H1 (cell line): ENCODE results near the gene TRIM31. TPM values are rescaled to one million over a fixed set of nuclear protein-coding genes. Genes with fewer than 3 reads are reported as not detected.

ENCODE experiments used
- CTCF ChIA-PET: fragments of 300-600 bp; sonication (Branson Sonifier 250); formaldehyde crosslinking; loops from one replicate; lab custom pipeline; 2021; ENCODE audit not compliant: partially characterized antibody; lab: Charles Lee
- POLR2A ChIA-PET: fragments of 300-600 bp; sonication (Branson Sonifier 250); formaldehyde crosslinking; loops from one replicate; lab custom pipeline; 2021; ENCODE audit warnings: inconsistent platforms; ENCODE audit not compliant: partially characterized antibody; lab: Charles Lee
- DNase-seq, 2 experiments: peaks; one replicate each; pipeline versions ENCODE4 v3.0.0 to v3.0.0-alpha.2; 2010 to 2022; ENCODE audit warnings: low spot score in 2 of 2, low read depth in 1 of 2, mixed read lengths in 1 of 2
- FAIRE-seq: peaks from 2 replicates; lab custom pipeline; 2011; peaks lifted over from hg19 to GRCh38; lab: Jason Lieb, UNC
- H2AFZ ChIP-seq: 2 replicates; pipeline ENCODE4 v1.8.1; 2012; ENCODE audit warnings: low read length, inconsistent platforms
- H2AK5ac ChIP-seq: 2 replicates; pipeline ENCODE4 v1.6.1; 2013; ENCODE audit warnings: low read depth, low read length
- H2BK120ac ChIP-seq: replicated peaks from 2 replicates; pipeline ENCODE3; 2013; ENCODE audit warnings: low read depth, low read length, inconsistent platforms
- H2BK12ac ChIP-seq: 2 replicates; pipeline ENCODE4 v1.6.1; 2013; ENCODE audit warnings: low read depth, low read length
- H2BK15ac ChIP-seq: 2 replicates; pipeline ENCODE4 v1.6.1; 2013; ENCODE audit warnings: low read length
- H2BK20ac ChIP-seq: 2 replicates; pipeline ENCODE4 v1.6.1; 2013; ENCODE audit warnings: low read length
- H2BK5ac ChIP-seq: 2 replicates; pipeline ENCODE4 v1.6.1; 2013; ENCODE audit warnings: low read depth, low read length
- H3K14ac ChIP-seq: 2 replicates; pipeline ENCODE4 v1.6.1; 2013; ENCODE audit warnings: inconsistent platforms; ENCODE audit not compliant: insufficient read length
- H3K18ac ChIP-seq: 2 replicates; pipeline ENCODE4 v1.6.1; 2013; ENCODE audit warnings: low read length; ENCODE audit errors: extremely low read depth
- H3K23ac ChIP-seq: 2 replicates; pipeline ENCODE4 v1.6.1; 2013; ENCODE audit warnings: inconsistent platforms; ENCODE audit not compliant: insufficient read length
- H3K23me2 ChIP-seq: 2 replicates; pipeline ENCODE4 v1.6.1; 2013; ENCODE audit warnings: low read depth, low read length
- H3K27ac ChIP-seq: 2 replicates; pipeline ENCODE4 v1.6.1; 2011; ENCODE audit warnings: low read depth, low read length, inconsistent platforms
- H3K27me3 ChIP-seq, 4 experiments: replicated peaks in 1 of 4; 1 replicate in 1 of 4; 2 replicates in 3 of 4; pipeline versions ENCODE4 v1.6.1 to v1.8.1; 2011 to 2013; ENCODE audit warnings: low read length in 3 of 4, mild to moderate bottlenecking in 3 of 4, inconsistent platforms in 2 of 4, mixed read lengths in 2 of 4, moderate library complexity in 1 of 4; ENCODE audit not compliant: control insufficient read depth in 3 of 4, insufficient read depth in 3 of 4; ENCODE audit errors: extremely low read depth in 1 of 4
- H3K36me3 ChIP-seq, 4 experiments: 2 replicates each; pipeline versions ENCODE4 v1.6.1 to v1.8.1; 2011 to 2013; ENCODE audit warnings: mild to moderate bottlenecking in 4 of 4, low read length in 3 of 4, moderate library complexity in 2 of 4, control low read depth in 1 of 4, inconsistent platforms in 1 of 4; ENCODE audit not compliant: insufficient read depth in 4 of 4, control insufficient read depth in 2 of 4
- H3K4ac ChIP-seq: replicated peaks from 2 replicates; pipeline ENCODE3; 2013; ENCODE audit warnings: low read length, low read depth, mixed read lengths, inconsistent platforms; ENCODE audit not compliant: insufficient read length
- H3K4me1 ChIP-seq, 4 experiments: replicated peaks in 1 of 4; 1 replicate in 1 of 4; 2 replicates in 3 of 4; pipeline versions ENCODE4 v1.6.1 to v1.8.1; 2011 to 2013; ENCODE audit warnings: low read length in 3 of 4, inconsistent platforms in 2 of 4, mixed read lengths in 1 of 4; ENCODE audit not compliant: insufficient read depth in 4 of 4, control insufficient read depth in 3 of 4
- H3K4me2 ChIP-seq, 2 experiments: 2 replicates each; pipeline versions ENCODE4 v1.6.1 to v1.8.1; 2011 to 2013; ENCODE audit warnings: low read depth in 2 of 2, low read length in 2 of 2, control low read depth in 1 of 2, inconsistent platforms in 1 of 2, mild to moderate bottlenecking in 1 of 2; ENCODE audit not compliant: insufficient read depth in 1 of 2
- H3K4me3 ChIP-seq, 4 experiments: fragments of 200-600, 300-600 bp in 1 of 4; sonication (generic), shearing (Covaris generic), sonication (Bioruptor Twin) in 1 of 4; 2 replicates each; pipeline versions ENCODE4 v1.5.1 to v1.8.1; 2011 to 2016; ENCODE audit warnings: low read length in 4 of 4, low read depth in 3 of 4, control low read depth in 2 of 4, inconsistent platforms in 2 of 4, mild to moderate bottlenecking in 2 of 4, mixed read lengths in 1 of 4, moderate library complexity in 1 of 4; ENCODE audit not compliant: insufficient read depth in 2 of 4; ENCODE audit errors: extremely low read depth in 1 of 4
- H3K56ac ChIP-seq: replicated peaks from 2 replicates; pipeline ENCODE3; 2013; ENCODE audit warnings: low read depth, mild to moderate bottlenecking, mixed read lengths, low read length, inconsistent platforms; ENCODE audit not compliant: insufficient read length
- H3K79me1 ChIP-seq: 2 replicates; pipeline ENCODE4 v1.6.1; 2013; ENCODE audit warnings: low read depth, low read length, control low read depth
- H3K79me2 ChIP-seq, 2 experiments: 2 replicates each; pipeline versions ENCODE4 v1.6.1 to v1.8.1; 2012 to 2013; ENCODE audit warnings: low read length in 2 of 2, mild to moderate bottlenecking in 2 of 2, inconsistent platforms in 1 of 2; ENCODE audit not compliant: insufficient read depth in 2 of 2, control insufficient read depth in 1 of 2
- H3K9ac ChIP-seq, 4 experiments: replicated peaks in 1 of 4; 1 replicate in 1 of 4; 2 replicates in 3 of 4; pipeline versions ENCODE4 v1.6.1 to v1.8.1; 2011 to 2013; ENCODE audit warnings: low read depth in 3 of 4, low read length in 3 of 4, control low read depth in 2 of 4, mild to moderate bottlenecking in 2 of 4, moderate library complexity in 2 of 4, inconsistent platforms in 1 of 4; ENCODE audit errors: extremely low read depth in 1 of 4
- H3K9me3 ChIP-seq, 2 experiments: 2 replicates each; pipeline versions ENCODE4 v1.6.1 to v1.8.1; 2012 to 2013; ENCODE audit warnings: mild to moderate bottlenecking in 2 of 2, moderate library complexity in 2 of 2, control low read depth in 1 of 2, inconsistent platforms in 1 of 2, low read depth in 1 of 2, low read length in 1 of 2, mixed read lengths in 1 of 2; ENCODE audit not compliant: insufficient read depth in 2 of 2
- H4K20me1 ChIP-seq, 2 experiments: replicated peaks in 1 of 2; 2 replicates each; pipeline versions ENCODE3 to v1.8.1; 2011 to 2013; ENCODE audit warnings: inconsistent platforms in 2 of 2, low read length in 2 of 2, mild to moderate bottlenecking in 1 of 2; ENCODE audit not compliant: insufficient read depth in 2 of 2, control insufficient read depth in 1 of 2
- H4K5ac ChIP-seq: 2 replicates; pipeline ENCODE4 v1.6.1; 2013; ENCODE audit warnings: low read length, low read depth, mixed read lengths, inconsistent platforms; ENCODE audit not compliant: insufficient read length
- H4K8ac ChIP-seq: 2 replicates; pipeline ENCODE4 v1.8.0; 2013; ENCODE audit warnings: mild to moderate bottlenecking, moderate library complexity, low read length, inconsistent platforms; ENCODE audit not compliant: insufficient read depth; ENCODE audit errors: extremely low read depth
- H4K91ac ChIP-seq: replicated peaks from 2 replicates; pipeline ENCODE3; 2013; ENCODE audit warnings: low read length, mixed read lengths, inconsistent platforms; ENCODE audit not compliant: insufficient read length
- CTBP2 ChIP-seq: IDR thresholded peaks from 2 replicates; pipeline ENCODE4 v1.7.0; 2011; ENCODE audit warnings: borderline replicate concordance, mild to moderate bottlenecking, moderate library complexity, mixed read lengths, low read length; ENCODE audit not compliant: insufficient read depth, insufficient read length
- NRF1 ChIP-seq: IDR thresholded peaks from 2 replicates; pipeline ENCODE4 v1.6.1; 2011; ENCODE audit warnings: mild to moderate bottlenecking, low read depth, low read length, improper control_type of control experiment
- PHF8 ChIP-seq: fragments of 200-600 bp; sonication (generic); conservative IDR thresholded peaks from 2 replicates; pipeline ENCODE4 v1.7.1; 2012; ENCODE audit warnings: low read depth, mild to moderate bottlenecking, inconsistent platforms, low read length, moderate library complexity
- RFX5 ChIP-seq: IDR thresholded peaks from 2 replicates; pipeline ENCODE4 v1.6.1; 2011; ENCODE audit warnings: low read depth, low read length, improper control_type of control experiment, borderline replicate concordance
- RNF2 ChIP-seq: fragments of 200-900, 300-1000 bp; sonication (generic); IDR thresholded peaks from 2 replicates; pipeline ENCODE4 v1.7.1; 2016; ENCODE audit warnings: borderline replicate concordance, low read depth, mild to moderate bottlenecking, antibody characterized with exemption, low read length; ENCODE audit not compliant: poor library complexity, severe bottlenecking; ENCODE audit errors: missing control alignments
- TAF7 ChIP-seq: optimal IDR thresholded peaks from 2 replicates; pipeline ENCODE3; 2011; ENCODE audit warnings: low read depth, mild to moderate bottlenecking, inconsistent platforms, low read length, moderate library complexity, borderline replicate concordance
- YY1 ChIP-seq: IDR thresholded peaks from 2 replicates; pipeline ENCODE4 v1.6.1; 2011; ENCODE audit warnings: low read depth, mild to moderate bottlenecking, low read length
- WGBS, 2 experiments: shearing (Covaris generic) in 1 of 2; methylation state at CpG; one replicate each; pipeline versions ENCODE4 v1.1.6 to v1.1.7; 2013 to 2015; ENCODE audit warnings: low lambda C conversion rate in 2 of 2, mixed read lengths in 2 of 2, inconsistent platforms in 1 of 2, low coverage in 1 of 2, missing lambda C conversion rate in 1 of 2; ENCODE audit not compliant: insufficient replicate concordance in 2 of 2, insufficient coverage in 1 of 2, insufficient read length in 1 of 2; ENCODE audit errors: extremely low coverage in 1 of 2, missing lambda C conversion rate in 1 of 2; 5-methylcytosine and 5-hydroxymethylcytosine counted together
- polyA plus RNA-seq, 7 experiments: library from polyadenylated mRNA; depleted of rRNA in 3 of 7; stranded (reverse) in 5 of 7; unstranded in 2 of 7; fragments of >200 nt in 5 of 7; fragments of 200-250 nt in 2 of 7; gene quantifications; 1 replicate in 5 of 7; 2 replicates in 1 of 7; 4 replicates in 1 of 7; pipeline versions ENCODE4 v1.2.1 to v1.2.3, GENCODE V29; 2011 to 2013; ENCODE audit warnings: missing spikeins in 2 of 7, mixed read lengths in 2 of 7
- total RNA-seq: library from RNA; stranded (reverse); fragmentation: NEBNext Ultra II Directional; extraction: Animal tissue kit (Norgen Biotek cat#: 25700); gene quantifications from 2 replicates; pipeline ENCODE4 v1.2.1, GENCODE V29; 2021

Gene TRIM31
- total and polyA plus RNA-seq, 2 of the 8 experiments (the other 6 are each of a cell fraction or from before 2014, with no cell fraction given) = not detected

GRCh38 chr6:30157999-30158398, 45.1 kb upstream of the TRIM31 start:
- Histone ChIP-seq H2BK120ac (no peak overlapping the region), H4K20me1 (no peaks in the 10 kb centered on the region), H3K56ac (no peak overlapping the region), H2BK12ac (no peak overlapping the region), H2AFZ (no peak overlapping the region), H2BK5ac (no peak overlapping the region), H4K8ac (no peak overlapping the region), H3K79me2 (no peaks in the 10 kb centered on the region), H3K4ac (no peak overlapping the region), H2BK15ac (no peak overlapping the region), H3K14ac (no peak overlapping the region), H3K4me2 (no peak overlapping the region), H3K36me3 (no peaks in the 10 kb centered on the region), H3K79me1 (no peaks in the 10 kb centered on the region), H3K27me3 (peaks cover 0 to 4% (median 1%) of the 10 kb centered on the region in 4 experiments; a peak in 3 of 7 replicates), H3K4me1 (0 out of 7 replicates have a peak, but pooled peaks cover 0 to 1% (median 0%) of the 10 kb centered on the region in 4 experiments), H2AK5ac (no peak overlapping the region), H3K4me3 (no peak overlapping the region), H3K27ac (no peak overlapping the region), H2BK20ac (no peak overlapping the region), H4K5ac (no peak overlapping the region), H3K9ac (no peak overlapping the region), H3K23me2 (no peaks in the 10 kb centered on the region), H3K18ac (no peak overlapping the region), H3K23ac (no peak overlapping the region), H3K9me3 (no peaks in the 10 kb centered on the region), H4K91ac (no peak overlapping the region)
- WGBS, 2 experiments = 92% methylated on average over 2 of the region's 2 CpGs; no CpG with 5 or more reads in 1 of the 2 experiments
- DNase-seq (no peak), FAIRE-seq (no peak)
- POLR2A ChIA-PET = no interaction called here
- TF ChIP-seq RFX5 (no peak), NRF1 (no peak), YY1 (no peak), CTBP2 (no peak), RNF2 (no peak), PHF8 (no peak), TAF7 (no peak)
- CTCF ChIA-PET = interaction anchor here (0.6 to 1.6 kb wide), 5 partner anchors 9 to 253 kb away, joined by 3 read pairs; no protein-coding TSS in a partner anchor
